HG03060 (cell line): Measurements from ENCODE around the gene DOCK8.

Experiments used
- ATAC-seq: cut with Tn5 transposase; IDR thresholded peaks from one replicate; pipeline ENCODE4 v1.9.1; 2021; ENCODE audit warnings: low read depth, moderate number of reproducible peaks; ENCODE audit not compliant: unreplicated experiment

Gene DOCK8

DNA sequence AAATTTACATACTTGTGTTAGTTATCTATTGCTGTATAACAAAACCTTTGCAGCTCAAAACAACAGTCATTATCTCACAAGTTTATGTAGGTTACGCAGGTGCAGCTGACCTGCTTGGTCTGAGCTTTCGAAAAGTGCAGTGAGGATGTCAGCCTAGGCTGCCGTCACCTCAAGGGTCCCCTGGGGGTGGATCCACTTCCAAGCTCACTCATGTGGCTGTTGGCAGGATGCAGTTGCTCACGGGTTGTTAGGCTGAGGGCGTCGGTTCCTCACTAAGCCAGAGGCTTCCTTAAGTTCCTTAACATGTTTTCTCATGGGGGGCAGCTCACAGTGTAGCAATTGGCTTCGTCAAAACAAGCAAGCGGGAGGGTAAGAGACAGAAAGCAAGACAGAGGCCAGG, 139.8 kb downstream of the DOCK8 start:
- no peak for ATAC-seq

DNA sequence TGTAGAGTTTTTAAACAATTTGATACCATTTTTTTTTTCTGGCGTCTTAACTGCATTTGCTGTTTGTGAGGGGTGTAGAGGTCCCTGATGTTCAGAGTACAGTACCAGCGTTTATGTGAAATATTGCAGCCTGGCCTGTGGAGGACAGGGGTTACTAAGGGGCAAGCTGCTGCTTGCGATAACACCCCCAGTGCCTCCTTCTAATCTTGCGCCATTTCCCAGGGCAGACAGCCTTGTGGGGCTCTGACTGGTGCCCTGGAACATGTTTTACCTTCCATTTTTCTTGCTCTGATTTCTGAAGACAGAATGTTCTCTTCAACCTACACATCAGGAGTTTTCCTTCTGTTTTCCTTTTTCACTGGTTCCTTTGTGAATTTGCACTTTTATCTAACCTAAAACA, 142.9 kb downstream of the DOCK8 start:
- ATAC-seq: no peak

DNA sequence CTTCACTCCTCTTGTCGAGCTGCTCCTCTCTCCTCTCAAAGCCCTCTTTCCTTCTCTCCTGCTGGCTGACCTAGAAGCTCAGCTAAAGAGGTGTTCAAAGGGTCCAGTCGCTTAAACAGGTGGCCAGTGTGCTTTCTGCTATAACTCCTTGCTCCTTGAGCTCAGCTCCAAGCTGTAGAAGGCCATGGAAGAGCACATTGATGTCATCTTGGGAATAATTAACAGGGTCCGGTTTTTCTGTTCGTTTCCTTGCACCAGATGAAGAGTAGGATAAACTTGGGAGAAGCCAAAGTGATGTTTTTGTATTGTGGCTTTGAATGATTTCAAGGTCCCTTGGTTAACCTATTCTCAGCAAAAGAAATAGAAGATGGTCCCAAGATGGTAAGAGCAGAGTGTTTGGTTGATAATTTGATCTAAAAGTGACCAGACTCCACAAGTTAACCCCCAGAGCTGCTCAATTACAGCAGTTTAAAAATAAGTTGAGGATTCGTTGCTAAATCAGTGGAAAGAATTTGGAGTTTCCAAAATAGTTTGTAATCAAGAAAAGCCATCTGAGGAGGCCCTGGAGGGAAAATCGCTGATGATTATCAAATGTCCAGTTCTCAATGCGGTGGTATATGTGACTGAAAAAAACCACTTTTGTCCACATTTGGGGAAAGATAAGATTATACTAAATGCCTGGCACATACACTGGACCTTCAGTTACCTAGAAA, 148.1 kb downstream of the DOCK8 start:
- no peak for ATAC-seq

DNA sequence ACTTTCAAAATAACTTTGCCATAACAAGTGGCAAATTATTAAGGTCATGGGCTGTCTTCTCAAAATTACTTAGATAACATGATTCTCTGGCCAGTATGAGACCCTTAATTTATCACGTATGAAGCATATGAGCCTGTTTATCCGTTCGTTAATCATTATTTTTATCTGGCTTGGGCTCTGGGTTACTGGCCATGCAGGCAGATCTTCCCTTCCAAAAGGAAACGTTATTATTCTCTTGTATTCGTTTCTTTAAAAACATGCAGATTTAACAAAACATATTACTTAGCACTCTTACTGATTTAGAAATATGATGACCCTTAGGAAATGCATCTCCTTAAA, 148.6 kb downstream of the DOCK8 start:
- ATAC-seq: no peak

DNA sequence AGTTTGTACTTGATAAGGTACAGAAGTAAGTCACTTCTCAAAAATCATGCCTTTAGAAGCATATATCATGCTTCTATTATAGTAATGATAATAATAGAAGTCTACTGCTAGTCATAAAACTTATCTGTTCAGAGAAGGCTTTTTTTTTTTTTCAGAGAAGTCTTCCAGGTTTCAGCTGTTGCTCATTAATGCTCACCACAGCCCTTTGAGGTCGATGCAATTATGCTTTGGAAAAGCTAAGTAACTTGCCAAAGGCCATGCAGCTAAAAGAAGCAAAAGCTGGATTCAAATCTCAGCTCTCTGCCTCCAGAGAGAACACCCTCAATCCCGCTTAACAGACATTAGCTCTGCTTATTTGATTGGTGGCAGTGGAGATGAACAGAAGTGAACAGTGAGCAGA, 150.8 kb downstream of the DOCK8 start:
- no peak for ATAC-seq

DNA sequence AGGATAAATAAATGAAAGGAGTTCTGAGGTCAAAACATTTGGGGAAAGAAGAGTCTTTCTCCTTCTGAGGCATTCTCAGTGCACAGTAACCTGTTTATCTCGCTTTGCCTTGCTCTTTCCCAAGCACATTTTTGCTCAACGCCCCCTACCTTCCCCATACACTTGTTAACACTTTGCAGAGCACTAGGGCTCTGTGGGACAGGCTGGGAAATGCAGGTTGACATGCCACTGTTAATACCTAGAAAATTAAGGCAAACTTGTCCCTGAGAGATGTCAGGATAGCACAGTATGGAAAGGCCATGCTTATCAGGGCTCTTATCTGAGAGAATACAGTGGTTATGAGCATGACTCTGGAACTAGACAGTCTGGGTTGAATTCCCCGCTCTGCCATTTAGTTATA, 152.0 kb downstream of the DOCK8 start:
- ATAC-seq: no peak

DNA sequence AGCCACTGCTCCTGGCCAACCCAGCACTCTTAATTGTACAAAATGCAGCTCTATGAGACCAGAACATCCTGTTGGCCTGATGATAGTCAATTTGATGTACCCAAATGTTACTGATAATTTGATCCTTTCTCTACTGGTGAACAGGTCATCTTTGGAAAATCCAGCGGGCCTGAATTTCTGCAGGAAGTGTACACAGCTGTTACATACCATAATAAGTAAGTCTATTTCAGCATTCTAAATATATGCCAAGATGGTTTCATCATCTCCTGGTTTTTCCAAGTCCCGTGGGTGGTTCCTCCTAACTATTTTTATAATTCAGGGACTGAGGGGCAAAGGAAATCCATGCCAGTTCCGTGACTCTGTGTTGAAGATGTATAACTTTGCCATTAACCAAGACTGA, 155.4 kb downstream of the DOCK8 start:
- ATAC-seq: no peak

DNA sequence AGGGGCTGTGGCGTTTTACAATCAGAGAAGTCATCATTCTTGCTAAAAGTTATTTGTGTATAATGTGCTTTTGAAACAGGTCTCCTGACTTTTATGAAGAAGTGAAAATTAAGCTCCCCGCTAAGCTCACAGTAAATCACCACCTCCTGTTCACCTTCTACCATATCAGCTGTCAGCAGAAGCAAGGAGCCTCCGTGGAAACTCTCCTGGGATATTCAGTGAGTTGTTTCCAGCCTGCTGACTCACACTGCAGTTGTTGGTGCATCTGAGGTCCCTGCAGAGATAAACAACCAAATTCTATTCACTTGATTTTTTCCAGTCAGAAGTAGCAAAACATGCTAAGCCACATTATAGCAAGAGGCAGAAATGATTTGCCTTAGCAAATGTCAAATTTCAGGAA, 156.7 kb downstream of the DOCK8 start:
- ATAC-seq: no peak

DNA sequence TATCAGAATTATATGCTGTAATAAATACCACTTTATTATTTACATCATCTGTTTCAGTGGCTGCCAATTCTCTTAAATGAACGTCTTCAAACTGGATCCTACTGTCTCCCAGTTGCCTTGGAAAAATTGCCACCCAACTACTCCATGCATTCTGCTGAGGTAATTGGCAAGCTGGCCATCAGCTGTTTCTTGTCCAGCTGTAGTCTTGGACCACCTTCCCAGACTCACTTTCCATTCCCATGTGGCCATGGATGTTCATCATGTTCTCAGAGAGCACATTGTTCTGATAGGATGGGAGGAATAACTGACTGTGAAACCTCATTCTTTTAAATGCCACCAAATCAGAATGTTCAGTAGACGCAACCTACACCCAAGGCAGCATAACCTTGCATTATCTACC, 157.5 kb downstream of the DOCK8 start:
- ATAC-seq: no peak

DNA sequence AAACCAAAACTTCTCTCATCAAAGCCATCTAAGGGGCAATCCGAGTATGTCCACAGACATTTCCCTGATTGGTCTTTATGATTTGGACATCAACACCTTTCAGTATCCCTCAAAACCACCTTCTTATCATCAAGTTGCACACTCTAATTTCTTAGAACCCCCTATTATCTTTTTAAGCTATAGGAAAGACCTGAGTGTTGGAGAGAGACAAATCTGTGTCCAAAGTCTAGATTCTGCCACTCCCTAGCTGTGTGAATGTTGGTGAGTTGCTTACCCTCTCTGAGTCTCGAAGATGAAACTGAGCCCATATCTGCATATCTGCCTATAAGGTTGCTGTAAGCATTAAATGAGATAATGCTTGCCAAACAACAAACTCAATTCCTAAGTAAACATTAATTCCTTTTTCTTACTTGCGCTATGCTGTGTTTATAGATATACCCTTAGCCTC, 159.1 kb downstream of the DOCK8 start:
- ATAC-seq: no peak

DNA sequence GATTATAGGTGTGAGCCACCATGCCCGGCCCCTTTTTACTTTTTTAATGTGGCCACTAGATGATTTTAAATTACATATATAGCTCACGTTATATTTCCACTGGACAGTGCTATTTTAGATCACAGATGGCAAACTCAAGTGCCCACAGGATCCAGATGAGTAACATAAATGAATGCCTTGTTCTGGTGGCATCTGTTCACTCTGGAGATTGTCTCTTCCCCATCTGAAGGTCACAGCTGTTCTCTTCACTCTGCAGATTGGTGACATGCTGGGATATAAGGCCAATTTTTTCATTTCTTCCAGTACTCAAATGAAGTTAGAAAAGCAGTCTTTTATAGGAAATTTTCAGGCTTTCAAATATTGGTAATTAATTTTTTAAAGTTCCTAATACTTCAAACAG, 160.1 kb downstream of the DOCK8 start:
- no peak for ATAC-seq

DNA sequence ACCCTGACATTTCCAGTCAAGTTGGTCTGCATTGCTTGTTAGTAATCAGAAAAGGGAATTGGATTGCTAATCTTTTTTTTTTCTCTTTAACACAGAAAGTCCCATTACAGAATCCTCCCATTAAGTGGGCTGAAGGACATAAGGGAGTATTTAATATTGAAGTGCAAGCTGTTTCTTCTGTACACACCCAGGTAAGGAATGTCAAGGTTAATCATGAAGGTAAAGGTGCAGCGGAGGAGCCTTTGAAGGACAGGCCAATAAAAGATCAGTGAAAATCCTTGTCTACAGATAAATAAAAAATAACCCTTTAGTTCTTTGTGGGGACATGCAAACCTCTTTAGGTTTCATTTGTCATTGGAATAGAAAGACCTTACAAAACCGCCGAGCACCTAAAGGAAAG, 161.4 kb downstream of the DOCK8 start:
- no peak for ATAC-seq

DNA sequence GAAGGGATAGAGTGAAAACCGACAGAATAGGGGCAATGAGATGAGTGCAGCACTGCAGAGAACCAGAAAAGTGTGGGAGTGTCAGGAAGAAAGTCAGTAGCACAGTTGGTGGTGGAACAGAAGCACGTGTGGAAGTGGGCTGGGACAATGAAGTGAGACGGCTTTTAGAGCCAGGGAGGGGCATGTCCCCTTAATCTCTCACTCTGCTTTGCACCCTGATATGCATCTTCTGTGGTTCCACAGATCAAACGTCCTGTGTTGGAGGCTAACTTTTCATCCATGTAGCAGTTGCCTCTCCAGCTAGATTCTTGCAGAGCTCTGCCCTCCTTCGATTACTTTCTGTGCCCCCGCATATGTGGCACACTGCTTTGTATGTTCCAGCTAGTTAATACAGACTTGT, 163.6 kb downstream of the DOCK8 start:
- no peak for ATAC-seq

DNA sequence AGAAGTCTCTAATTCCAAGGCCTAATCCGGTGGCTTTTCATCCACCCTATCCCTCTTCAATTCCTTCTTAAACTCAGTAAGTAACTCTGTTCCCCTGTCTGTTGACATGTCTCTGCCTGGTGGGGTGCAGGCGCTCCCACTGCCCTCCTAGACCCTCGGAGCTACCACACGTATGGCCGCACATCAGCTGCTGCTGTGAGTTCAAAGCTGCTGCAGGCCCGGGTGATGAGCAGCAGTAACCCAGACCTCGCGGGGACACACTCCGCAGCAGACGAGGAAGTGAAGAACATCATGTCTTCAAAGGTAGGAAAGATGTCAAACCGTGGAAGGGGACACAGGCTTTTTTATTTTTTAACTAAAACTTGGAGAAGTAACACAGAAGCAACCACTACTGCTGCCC, 167.7 kb downstream of the DOCK8 start:
- ATAC-seq: no peak

DNA sequence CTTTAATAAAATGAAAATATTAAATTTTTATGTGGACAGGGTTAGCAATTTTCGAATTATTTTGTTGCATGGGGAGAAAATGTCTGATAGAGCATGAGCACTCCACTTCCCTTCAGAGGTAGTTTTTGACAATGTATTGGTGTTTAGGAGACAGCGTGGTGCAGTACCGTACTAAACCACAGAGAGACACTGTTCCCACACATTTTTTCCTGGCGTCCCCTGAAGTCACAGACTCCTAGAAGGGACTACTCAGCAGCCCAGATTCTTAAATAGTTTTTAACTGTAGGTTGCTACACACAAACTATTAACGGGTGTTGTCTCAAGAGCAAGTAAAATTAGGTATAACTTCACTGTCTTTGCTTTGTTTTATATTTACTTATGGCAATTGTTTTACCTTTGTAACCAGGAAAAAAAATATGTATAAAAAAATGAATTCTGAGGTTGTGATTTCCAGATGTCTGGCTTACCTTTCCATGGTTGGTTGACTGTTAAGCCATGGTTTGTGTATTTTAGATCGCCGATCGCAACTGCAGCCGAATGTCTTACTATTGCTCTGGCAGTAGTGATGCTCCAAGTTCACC, 171.2 kb downstream of the DOCK8 start:
- ATAC-seq: no peak

DNA sequence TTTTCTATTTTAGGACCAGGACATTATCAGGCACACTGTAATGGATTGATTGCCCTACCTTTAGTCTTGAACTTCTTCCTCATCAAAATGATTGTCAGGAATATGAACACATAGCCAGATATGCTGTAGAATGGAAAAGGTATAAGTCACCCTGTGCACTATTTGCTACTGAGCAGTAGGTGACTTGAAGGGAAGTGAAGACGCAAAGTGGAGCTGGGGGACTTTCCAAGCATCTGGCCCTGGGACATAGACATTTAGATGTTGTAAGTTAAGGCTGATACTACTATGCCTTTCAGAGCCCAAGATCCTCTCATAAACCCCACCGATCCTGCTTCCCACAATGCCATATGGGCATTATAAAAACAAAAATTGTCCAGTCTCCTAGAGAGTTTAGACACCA, 174.5 kb downstream of the DOCK8 start:
- ATAC-seq: no peak

DNA sequence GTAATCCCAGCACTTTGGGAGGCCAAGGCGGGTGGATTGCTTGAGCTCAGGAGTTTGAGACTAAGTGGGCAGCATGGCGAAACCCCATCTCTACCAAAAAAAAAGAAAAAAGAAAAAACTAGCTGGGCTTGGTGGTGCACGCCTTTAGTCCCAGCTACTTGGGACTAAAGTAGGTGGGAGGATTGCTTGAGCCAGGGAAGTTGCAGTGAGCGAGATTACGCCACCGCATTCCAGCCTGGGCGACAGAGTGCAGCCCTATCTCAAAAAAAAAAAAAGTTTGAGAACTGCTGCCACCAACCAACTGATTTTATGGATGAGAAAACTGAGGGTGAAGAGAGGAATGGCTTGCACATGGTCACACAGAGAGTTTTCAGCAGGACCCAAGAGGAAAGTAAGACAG, 175.1 kb downstream of the DOCK8 start:
- ATAC-seq: no peak

DNA sequence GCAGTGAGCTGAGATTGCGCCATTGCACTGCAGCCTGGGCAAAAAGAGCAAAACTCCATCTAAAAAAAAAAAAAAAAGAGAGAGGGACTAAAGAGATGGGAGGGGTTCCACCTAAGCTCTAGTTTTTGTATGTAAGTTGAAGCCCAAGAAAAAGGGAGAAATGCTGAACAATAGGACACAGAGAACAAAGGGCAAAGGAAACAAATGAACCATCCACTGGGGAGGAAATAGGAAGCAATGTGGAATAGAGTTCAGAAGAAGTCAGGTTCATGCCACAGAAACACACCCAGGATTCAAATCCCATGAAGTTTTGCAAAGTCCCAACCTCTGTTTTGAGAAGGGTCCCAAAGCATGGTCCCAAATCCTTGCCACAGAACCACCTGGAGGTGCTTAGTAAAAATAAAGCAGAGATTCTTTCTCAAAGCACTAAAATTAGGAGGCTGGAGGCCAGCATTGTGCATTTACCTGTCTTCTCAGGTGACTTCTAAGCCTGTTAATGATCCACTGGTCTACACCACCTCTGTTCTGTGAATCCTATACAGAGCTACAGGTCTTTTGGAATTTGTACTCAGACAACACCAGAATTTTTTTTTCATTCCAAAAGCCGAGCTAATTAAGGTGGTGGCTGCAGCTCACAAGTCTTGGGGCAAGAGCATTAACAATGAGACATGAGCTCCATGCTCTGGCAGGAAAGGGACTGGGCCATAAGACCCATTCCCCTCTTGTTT, 177.6 kb downstream of the DOCK8 start:
- no peak for ATAC-seq

DNA sequence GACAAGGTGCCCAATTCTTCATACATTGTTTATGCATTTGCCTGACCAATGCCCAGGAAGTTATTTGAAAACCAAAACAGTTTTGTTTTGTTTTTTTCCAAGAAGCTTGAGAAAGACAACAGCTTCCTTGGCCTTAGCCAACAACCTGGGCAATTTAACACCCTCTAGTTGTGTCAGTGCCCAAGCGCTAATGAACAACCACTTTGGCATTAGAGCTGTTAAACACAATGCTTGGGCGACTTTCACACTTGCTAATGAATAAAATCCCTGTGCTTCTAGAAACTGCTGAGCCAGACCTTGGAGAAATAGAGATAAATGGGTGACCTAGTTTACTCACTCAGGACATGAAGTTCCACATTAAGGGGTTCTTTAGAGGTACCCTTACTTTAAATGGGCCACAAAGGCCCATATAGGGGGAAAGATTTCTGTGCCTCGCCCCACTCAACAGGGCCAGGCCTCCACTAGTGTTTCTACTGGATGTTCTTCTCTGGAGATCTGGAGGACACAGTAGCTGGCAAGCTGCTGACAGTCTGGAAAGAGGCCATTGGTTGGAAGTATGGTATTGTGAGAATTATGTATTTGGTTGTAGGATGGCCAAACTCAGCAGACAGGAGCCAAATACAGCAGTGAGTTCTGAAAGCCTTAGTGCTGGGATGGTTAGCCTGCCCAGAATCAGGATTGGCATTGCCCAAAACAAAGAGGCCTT, 179.8 kb downstream of the DOCK8 start:
- no peak for ATAC-seq

DNA sequence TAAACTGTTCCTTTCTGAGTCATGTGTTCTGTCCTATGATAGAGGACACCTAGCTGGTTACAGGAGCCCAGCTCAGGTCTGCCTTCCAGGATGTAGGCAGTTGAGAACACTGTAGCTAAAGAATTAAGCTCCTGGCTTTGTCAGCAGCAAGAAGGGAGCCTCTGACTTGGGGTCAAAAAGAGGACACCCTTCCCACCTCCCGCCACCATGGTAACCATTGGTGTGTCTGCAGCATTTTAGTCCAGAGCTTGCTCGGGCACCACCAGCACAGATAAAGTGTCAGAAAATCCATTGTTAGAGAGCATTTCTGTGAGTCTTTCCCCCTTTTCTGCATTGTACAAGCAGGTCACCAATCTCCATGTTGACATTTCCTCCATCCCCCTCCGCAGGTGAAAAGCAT, 181.7 kb downstream of the DOCK8 start:
- ATAC-seq: no peak

DNA sequence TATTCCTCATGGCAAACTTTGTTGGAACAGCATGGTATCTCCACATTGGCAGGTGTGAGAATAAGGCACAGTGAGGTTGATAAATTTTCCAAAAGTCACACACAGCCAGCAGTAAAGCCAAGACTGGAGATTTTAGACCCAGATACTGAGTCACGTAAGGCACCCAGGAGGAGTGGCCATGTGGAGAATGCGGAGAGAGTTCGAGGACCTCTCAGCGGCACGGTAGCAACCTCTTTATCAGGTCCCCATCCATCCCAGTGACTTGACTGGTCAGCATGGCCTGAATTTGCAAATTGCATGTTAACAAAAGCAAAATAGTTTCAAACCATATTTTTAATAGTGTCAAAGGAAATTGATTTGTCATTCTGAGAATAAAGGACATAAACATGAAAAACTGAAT, 183.4 kb downstream of the DOCK8 start:
- no peak for ATAC-seq

DNA sequence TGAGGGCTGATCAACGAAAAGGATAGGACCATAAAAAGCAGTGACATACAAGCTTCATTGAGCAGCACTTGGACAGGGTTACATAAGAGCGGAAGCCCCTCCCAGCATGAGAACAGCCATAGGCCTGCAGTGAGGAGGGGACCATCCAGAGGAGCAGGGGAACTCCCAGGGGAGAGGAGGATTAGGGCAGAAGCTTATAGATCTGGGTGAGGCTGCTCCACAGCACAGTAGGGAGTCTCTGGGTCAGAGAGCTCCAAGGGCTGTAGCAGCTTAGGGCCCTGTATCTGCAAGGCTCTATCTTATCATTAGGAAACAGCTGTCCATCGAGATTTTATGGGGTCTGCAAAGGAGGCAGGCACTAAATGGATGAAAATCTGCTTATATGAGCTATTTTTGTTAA, 186.6 kb downstream of the DOCK8 start:
- no peak for ATAC-seq
